Nephron progenitor cell (in vitro differentiated cells): ENCODE data around the gene PTBP1.

ENCODE experiments used
- DNase-seq: peaks from one replicate; pipeline ENCODE4 v3.0.0; 2021
- H3K27ac Mint-ChIP-seq: 2 replicates; pipeline ENCODE4 v1.8.0; 2021; ENCODE audit warnings: mild to moderate bottlenecking, moderate library complexity, mixed read lengths
- H3K27me3 Mint-ChIP-seq: 2 replicates; pipeline ENCODE4 v1.8.0; 2021; ENCODE audit warnings: mild to moderate bottlenecking, low read depth, mixed read lengths; ENCODE audit not compliant: poor library complexity
- H3K36me3 Mint-ChIP-seq: 2 replicates; pipeline ENCODE4 v1.8.0; 2021; ENCODE audit warnings: low read depth, mixed read lengths
- H3K4me1 Mint-ChIP-seq: 2 replicates; pipeline ENCODE4 v1.8.0; 2021; ENCODE audit warnings: mixed read lengths
- H3K4me3 Mint-ChIP-seq: 2 replicates; pipeline ENCODE4 v1.8.0; 2021; ENCODE audit warnings: mild to moderate bottlenecking, moderate library complexity, mixed read lengths
- H3K9me3 Mint-ChIP-seq: 2 replicates; pipeline ENCODE4 v1.8.0; 2021; ENCODE audit warnings: mild to moderate bottlenecking, moderate library complexity, mixed read lengths
- CTCF ChIP-seq: fragments of 200-600 bp; sonication (generic); IDR thresholded peaks from 2 replicates; pipeline ENCODE4 v1.5.0; 2021; ENCODE audit warnings: antibody characterized with exemption

The PTBP1 gene

GRCh38 chr19:858284-858683 is 61.0 kb downstream of the PTBP1 start:
- Mint-ChIP-seq H3K9me3 (no peaks in the 10 kb centered on the region), H3K4me3 (no peak overlapping the region), H3K4me1 (no peaks in the 10 kb centered on the region), H3K27ac (no peak overlapping the region), H3K27me3 (peaks cover 49% of the 10 kb centered on the region), H3K36me3 (no peaks in the 10 kb centered on the region)
- no peak for DNase-seq
- no peak for TF ChIP-seq CTCF

GRCh38 chr19:858868-859843 is 61.9 kb downstream of the PTBP1 start, which contains the start of gene CFD:
Gene CFD, plus strand, starts transcription at chr19:859664. Its CDS starts 26 bp downstream, at chr19:859690.
- no peak within 1 kb of the TSS for H3K27ac Mint-ChIP-seq
- H3K4me3 Mint-ChIP-seq = no peak within 1 kb of the TSS
- H3K9me3 Mint-ChIP-seq = no peaks in the 10 kb centered on the region
- H3K4me1 Mint-ChIP-seq = no peaks in the 10 kb centered on the region
- peaks cover 53% of the 10 kb centered on the region for H3K27me3 Mint-ChIP-seq
- no peaks in the 10 kb centered on the region for H3K36me3 Mint-ChIP-seq
- no peak for TF ChIP-seq CTCF
- no peak for DNase-seq

- Mint-ChIP-seq H3K27me3 (peaks cover 52% of the 10 kb centered on the region), H3K36me3 (peaks cover 4% of the 10 kb centered on the region), H3K9me3 (no peaks in the 10 kb centered on the region), H3K4me1 (no peaks in the 10 kb centered on the region), H3K27ac (no peak overlapping the region), H3K4me3 (no peak overlapping the region)
- TF ChIP-seq CTCF = no peak
- DNase-seq = no peak
These were observed 64.0 kb downstream of the PTBP1 start for GRCh38 chr19:861141-861755.
